ENCODE measurements around the gene IER5L.
"Not testable (repeated sequence)": the region's sequence is repeated elsewhere in the genome, so short reads cannot be mapped to it uniquely, and the experiment has no call there.

Gene IER5L

GRCh38 chr9:129178568-129179382, 714 bp upstream of the IER5L start:
- DNase-seq = no peak

- DNase-seq = no peak
These were observed 644 bp downstream of the IER5L start for GRCh38 chr9:129177443-129177790.

- DNase-seq = peak; percentile 24
These were observed 1.2 kb downstream of the IER5L start for GRCh38 chr9:129176701-129177442.

GRCh38 chr9:129175825-129176633, 2.0 kb downstream of the IER5L start:
- DNase-seq = peak; percentile 77

- no peak for DNase-seq
These were observed 2.6 kb downstream of the IER5L start for GRCh38 chr9:129175515-129175824.

- DNase-seq = peak; percentile 52
These were observed 3.1 kb downstream of the IER5L start for GRCh38 chr9:129174724-129175514.

GRCh38 chr9:129174102-129174723, 3.8 kb downstream of the IER5L start:
- peak; percentile 87 for DNase-seq

GRCh38 chr9:129173296-129174101, 4.6 kb downstream of the IER5L start:
- DNase-seq = no peak

- DNase-seq = no peak
These were observed 5.2 kb downstream of the IER5L start for GRCh38 chr9:129172816-129173215.

- no peak for DNase-seq
These were observed 5.9 kb downstream of the IER5L start for GRCh38 chr9:129171993-129172751.

- DNase-seq = no peak
These were observed 7.8 kb downstream of the IER5L start for GRCh38 chr9:129170229-129170628.

GRCh38 chr9:129166623-129167557, 11.2 kb downstream of the IER5L start:
- peak; percentile 44 for DNase-seq

- DNase-seq = no peak
These were observed 12.9 kb downstream of the IER5L start for GRCh38 chr9:129165198-129165597.

GRCh38 chr9:129164246-129164930, 13.7 kb downstream of the IER5L start:
- DNase-seq = no peak

GRCh38 chr9:129163753-129164152, 14.3 kb downstream of the IER5L start:
- DNase-seq = no peak

GRCh38 chr9:129163198-129163670, 14.8 kb downstream of the IER5L start:
- not testable (repeated sequence) for DNase-seq

GRCh38 chr9:129162497-129163197, 15.4 kb downstream of the IER5L start:
- DNase-seq = no peak

GRCh38 chr9:129161534-129161837, 16.6 kb downstream of the IER5L start:
- no peak for DNase-seq

Measured in stimulated activated CD4-positive, alpha-beta T cell treated with anti-CD3 and anti-CD28 coated beads, Interleukin-15, amount 100 ng/mL, for 24 hours (primary cell).